Measurements from ENCODE around the gene MEF2C.

Gene MEF2C

DNA sequence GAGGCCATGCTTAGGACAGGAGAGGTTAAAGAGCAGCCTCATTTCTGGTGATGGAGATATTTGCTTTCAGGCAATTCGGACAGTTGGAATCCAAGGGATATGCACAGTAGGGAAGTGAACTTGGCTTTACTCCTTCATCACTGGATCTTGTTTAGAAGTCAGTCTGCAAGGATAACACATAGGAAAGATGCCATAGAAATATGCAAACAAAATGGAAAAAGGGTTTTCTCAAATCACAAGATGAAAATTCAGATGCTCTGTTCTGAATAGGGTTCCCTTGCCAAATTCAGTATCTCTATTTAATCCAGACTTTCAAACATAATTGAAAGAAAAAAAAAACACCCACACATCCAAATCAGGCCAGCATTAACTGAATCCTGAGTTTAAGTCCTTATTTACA lies 166.9 kb downstream of the MEF2C start:
- no peak for DNase-seq (ENCODE audit: low spot score)

DNA sequence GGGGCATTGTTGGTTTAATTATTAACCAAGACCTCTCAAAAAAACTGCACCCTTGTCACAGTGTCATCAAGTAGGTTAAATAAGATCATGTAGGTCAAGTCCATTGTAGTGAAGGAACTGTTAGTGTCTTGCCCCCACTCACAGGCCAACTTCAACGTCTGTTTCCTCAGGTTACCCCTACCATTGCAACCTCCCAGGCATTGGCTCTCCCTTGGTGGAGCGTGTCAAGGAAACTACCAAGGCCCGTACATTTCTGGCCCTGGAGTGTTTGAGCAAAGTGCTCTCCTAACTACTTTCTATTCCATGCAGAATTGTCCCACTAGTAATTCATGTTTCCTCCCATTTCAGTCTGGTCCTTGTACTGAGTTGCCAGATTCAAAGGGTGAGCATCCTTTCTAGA lies 167.5 kb downstream of the MEF2C start:
- no peak for DNase-seq (ENCODE audit: low spot score)

DNA sequence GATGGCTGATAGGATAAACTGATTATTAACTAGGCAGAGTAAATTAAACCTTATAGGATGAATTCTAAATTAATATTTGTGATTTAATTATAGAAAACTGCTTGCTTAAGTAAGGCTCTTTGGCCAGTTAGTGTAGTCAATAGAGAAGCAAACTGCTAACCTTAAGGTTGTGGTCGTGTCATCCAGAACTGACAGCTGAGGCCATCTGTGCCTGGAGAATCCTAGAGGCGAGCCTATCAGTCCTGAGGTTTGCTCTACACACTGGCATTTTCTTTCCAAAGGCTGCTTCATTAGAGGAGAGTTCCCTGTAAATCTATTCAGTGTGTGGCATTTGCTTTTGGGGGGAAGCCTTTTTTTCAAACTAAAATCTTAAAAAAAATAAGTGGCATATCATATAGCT lies 169.2 kb downstream of the MEF2C start:
- DNase-seq (ENCODE audit: low spot score): no peak

DNA sequence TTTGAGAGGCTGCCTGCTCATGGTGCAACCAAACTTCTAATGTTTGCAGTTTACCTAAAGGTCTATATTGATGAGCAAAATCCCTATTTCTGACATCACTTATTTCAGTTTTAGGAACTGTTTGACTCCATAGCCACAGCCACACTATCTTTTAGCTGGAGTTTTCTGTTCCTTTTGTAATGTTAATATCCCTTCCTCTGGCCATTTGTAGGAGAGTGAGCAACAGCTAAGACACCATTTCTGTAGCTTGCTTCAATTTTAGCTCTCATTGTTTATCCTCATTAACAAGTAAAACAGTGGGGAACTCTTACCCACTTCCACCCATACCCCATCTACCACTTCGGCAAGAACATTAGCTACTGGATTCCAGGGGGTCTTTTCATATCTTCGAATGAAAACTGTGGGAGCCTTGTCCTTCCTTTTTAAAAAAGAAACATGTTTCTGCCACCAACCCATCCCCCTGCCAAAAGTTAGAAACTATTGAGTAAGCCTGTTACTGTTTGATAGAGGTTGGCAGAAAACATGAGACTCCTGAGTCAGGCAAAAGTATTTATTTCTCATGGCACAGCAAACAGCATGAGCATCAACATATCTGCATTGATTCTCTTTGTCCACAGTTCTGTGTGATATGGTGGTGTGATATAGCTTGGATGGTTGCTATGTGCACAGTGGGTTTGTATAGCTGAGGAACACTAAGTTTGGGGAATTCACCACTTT lies 174.1 kb downstream of the MEF2C start:
- no peak for DNase-seq (ENCODE audit: low spot score)

DNA sequence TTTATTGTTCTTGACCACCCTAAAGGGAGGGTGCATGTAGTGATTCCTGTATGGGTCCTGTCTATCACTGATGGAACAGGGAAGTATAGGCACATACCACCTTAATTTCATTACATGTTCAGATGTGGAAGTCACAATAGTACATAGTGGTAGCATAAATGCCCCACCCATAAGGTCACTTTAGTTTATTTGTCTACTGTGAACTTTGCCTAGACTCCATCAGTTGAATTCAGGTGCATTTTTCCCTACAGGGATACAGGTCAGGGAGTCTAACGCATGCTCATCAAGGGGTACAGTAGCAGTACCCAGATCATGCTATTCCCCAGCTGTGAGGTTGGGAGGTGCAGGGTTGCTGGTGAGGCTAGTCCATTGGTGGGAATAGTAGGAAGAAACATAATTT lies 175.0 kb downstream of the MEF2C start:
- no peak for DNase-seq (ENCODE audit: low spot score)

DNA sequence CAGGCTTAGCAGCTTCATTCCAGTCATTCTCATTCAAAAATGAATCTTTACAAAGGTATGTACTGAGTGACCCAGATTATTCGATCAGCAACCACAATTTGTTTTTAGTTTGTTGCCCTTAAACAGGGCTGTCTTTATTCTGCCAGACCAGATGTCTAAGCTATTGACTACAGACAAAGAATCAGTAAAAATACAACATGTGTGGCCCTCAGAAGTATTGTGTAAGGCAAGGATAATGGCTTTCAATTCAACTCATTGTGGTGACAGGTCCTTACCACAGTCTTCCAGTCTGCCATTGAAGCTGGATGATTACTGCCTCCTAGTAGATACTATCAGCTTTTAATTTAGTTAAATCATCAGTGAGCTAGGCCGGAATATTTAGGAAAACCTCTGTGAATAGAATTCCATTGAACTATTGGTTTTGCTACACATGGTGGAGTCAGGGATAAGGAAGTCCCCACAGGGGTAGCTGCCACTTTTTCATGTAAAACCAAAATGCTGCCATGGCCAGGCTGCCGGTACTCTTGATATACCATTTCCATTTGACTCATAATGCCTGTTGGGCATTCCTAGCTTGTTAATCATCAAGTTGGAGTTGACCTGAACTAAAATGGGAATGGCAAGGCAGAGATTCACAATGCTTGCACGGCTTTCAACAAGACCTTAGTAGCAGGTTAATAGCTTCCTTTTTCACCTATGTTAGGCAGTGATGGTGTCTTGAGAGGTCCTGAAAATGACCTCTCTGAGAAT lies 175.6 kb downstream of the MEF2C start:
- no peak for DNase-seq (ENCODE audit: low spot score)

DNA sequence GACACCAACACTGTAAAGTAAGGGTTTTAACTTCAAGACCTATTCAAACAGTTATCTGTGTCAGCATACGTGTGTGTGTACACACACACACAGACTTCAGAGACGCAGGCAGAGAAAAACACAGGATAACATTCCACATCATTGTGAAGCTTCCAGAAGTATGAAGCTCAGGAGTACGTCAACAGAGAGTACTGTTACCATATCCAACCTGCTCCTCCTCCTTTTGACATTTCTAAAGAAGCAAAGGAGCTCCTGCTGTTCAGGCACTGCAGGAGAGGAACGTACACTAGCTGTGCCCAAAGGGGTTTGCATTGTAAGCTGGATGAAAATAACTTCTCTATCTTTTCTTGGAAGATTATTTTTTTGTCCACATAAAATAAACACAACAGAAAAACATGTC lies 180.7 kb downstream of the MEF2C start:
- no peak for DNase-seq (ENCODE audit: low spot score)

DNA sequence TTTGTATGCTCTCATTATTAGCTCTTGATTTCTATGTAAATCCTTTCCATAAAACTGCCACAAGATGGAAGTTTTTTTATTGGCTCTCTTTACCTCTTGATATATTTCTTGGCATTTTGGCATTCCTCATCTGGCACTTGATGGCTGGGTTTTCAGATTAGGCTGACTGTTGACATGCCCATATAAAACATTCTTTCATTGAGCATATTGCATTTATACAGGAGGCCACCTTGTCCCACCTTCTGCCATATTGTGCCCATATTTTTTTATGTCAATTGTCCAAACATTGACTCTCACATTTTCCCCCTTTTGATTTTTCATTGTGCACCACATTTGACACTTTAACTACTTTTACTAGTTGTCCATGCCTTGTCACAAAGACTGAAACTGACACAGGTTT lies 182.9 kb downstream of the MEF2C start:
- no peak for DNase-seq (ENCODE audit: low spot score)

DNA sequence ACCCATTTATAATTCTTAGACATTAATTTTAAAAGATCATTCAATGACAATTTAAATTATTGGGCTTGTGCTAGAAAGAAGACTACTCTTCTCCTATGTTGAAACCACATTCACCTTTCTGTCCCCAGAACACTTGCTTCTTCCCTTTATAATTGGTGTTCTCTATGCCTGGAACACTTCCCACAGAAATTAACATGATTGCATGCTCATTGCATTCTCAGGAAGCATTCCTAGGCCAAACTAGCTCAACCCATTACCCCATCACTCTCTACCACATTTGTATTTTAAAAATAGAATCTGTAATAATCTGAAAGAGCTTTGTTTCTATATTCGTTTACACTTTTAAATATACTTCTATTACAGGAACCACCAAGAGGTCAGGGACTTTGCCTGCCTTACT lies 184.7 kb downstream of the MEF2C start:
- DNase-seq (ENCODE audit: low spot score): no peak

DNA sequence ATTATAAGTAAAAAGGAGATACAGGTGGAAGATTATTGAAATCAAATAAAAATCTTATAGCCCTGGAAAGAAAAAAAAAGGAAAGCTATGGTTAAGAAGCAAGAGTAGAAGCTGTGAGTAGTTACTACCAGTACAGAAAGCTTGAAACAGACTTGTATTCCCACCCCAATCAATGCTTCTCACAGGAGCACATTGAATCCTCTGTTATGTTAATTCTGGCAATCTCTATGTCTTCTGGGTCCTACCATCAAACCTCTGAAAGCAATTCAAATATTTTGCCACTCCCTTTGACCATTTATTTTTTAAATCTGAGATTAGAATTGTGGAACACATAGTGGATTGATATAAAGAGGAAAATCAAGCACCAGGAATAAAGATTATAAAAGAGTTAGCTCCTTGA lies 186.5 kb downstream of the MEF2C start:
- no peak for DNase-seq (ENCODE audit: low spot score)

DNA sequence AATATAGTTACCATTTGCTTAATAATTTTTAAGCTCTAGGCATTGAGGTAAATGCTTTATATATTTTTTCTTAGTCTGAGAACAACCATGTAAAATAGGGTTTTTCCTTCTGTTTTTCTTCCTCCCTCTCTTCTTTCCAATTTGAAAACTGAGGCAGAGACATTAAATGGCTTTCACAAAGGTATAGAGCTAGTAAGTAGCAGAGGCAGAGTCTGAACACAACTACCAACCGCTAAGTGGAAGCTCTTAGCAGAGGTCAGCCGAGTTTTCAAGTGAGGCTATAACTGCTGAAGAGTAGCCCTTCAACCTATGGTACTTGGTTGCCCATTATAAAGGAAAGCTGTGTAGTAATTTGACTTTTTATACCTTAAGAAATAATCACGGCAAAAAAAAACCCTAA lies 187.1 kb downstream of the MEF2C start:
- no peak for DNase-seq (ENCODE audit: low spot score)

DNA sequence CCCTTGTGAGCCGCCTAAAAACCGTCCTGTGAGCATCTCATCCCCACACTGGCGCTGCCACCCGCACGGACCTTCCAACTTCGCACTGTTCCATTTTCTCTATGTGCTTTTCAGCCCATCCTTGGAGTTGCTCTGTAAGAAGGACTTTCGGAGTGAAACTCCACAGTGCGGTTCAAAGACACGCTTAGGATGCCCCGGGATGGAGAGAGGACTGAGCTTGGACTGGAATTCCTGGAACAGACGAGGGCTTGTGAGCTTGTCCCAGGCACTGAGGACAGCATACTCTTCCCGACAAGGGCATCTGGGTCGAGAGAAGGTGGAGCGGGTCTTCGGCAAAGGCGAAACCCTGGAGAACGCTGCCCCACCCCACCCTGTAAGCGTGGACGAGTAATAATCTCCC lies 187.8 kb downstream of the MEF2C start:
- no peak for DNase-seq (ENCODE audit: low spot score)

DNA sequence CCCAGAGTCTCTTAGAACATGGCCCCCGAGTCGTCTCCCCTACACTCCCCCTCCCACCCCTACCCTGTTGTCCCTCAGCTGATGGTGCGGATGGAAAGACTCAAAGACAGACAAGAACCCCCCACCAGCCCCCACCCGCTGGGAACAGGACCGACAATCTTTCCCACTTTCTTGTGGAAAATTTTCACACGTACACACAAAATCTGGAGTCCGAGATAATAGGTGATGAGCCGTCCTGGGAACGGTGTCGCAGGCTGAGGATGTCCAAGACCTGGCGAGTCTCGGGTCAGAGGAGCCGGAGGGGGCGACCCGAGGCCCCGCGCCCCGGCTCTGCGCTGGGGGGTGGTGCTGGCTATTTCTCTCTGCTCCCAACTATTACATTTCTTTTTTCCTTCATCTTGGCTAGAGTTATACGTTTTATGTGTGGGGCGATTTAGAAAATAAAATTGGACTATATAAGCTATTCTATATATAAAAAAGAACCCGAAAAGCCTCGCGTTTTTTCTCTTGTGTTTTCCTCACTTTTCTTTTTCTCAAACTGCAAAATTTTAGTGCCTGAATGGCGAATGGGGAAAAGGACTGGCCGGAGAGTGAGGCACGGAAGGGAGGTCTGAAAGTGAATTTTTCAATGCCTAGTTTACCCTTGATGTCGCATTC lies 188.8 kb downstream of the MEF2C start:
- DNase-seq (ENCODE audit: low spot score): no peak

DNA sequence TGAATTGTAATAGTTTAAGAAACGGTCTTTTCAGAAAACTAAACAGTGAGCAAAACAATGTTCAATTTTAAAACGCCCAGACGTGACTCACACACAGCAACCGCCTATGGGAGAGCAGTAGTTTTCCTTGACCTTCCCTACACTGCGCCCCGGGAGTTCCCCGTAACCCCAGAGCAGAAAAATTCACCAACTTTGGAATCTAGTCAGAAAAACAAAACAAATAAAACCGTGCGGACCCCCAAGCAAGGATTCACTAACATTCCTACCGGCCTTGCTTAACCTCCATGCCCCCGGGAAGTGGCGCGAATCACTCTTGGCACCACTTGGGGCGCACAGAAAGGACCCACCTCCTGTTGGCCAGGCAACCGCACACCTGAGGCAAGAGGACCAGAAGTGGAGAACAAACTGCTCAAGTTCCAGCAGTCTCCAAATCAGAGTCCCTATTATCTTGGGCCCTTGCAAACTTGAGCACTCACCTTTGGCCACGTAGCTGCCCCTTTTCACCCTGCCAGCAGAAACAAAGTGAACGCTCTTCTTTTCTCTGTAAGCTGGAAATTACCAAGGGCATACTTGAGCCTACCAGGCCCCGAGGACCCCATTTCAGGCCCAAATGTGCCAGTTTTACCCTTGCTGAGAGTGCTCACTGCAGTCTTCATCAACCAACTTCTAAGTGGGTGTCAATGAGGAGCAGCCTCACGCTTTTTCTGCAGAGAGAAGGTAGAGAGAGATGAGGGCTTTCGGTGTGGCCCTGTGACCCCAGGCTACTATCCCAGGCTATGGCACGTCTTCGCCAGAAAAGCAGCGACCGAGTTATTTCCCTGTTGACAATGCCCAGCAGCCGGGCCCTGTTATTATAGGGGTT lies 189.7 kb downstream of the MEF2C start:
- no peak for DNase-seq (ENCODE audit: low spot score)

DNA sequence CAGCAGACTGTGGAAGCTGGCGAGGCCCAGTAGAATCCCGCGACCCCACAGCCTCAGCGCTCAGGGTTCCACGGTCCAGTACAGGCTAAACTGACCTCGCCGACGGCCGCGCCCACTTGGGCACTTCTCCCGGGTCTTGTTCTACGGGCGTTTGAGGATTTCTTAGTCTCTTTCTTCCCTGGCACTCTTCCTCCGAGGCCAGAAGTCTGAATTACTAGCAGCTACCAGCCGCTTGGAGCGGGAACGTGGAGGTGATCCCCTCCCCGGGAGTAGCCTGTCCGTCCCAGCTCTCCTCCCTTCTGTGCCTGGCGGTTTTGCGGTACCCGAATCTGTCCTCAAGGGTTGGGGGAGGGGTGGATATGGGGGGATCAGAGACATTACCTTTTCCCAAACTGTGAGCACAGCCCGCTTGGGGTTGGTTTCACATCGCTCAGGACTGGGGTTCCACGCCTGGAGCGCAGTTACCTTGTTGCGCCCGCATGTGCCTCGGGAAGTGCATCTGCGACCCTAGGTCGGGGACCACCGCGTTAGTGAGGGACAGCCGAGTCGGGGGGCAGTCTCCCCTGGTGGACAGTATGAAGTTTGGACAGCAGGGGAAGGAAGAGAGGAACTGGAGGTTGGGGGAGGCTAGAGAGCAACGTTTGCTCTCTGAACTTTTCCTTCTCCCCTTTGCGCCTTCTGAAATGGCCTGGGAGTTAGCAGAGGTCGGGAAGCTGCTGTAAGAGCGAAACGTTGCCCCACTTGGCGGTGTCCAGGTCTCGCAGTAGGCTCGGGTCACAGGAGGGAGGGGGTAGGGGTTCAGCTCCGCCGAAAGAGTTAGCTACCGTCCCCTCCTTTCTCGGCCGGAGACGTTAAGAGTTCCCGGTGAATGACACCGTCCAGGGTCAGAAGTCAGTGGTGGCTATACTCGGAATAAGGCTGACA lies 190.8 kb downstream of the MEF2C start:
- DNase-seq (ENCODE audit: low spot score): peak; percentile 26

DNA sequence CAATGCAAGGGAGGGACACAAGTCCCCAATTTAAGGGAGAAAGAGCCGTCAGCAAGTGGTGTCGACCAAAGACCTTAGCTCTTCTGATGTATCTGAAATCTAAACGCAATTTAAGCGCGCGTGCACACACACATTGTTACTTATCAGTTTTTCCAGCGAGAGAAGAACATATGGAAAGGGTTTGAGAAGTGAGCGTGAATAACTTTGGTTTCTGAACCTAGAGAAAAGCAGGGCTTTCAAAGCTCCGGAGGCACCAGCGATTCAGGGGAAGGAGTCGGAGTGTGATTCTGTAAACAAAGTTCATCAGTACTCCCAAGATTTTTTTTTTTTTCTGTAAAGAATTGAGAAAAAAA lies 191.8 kb downstream of the MEF2C start:
- DNase-seq (ENCODE audit: low spot score): no peak

DNA sequence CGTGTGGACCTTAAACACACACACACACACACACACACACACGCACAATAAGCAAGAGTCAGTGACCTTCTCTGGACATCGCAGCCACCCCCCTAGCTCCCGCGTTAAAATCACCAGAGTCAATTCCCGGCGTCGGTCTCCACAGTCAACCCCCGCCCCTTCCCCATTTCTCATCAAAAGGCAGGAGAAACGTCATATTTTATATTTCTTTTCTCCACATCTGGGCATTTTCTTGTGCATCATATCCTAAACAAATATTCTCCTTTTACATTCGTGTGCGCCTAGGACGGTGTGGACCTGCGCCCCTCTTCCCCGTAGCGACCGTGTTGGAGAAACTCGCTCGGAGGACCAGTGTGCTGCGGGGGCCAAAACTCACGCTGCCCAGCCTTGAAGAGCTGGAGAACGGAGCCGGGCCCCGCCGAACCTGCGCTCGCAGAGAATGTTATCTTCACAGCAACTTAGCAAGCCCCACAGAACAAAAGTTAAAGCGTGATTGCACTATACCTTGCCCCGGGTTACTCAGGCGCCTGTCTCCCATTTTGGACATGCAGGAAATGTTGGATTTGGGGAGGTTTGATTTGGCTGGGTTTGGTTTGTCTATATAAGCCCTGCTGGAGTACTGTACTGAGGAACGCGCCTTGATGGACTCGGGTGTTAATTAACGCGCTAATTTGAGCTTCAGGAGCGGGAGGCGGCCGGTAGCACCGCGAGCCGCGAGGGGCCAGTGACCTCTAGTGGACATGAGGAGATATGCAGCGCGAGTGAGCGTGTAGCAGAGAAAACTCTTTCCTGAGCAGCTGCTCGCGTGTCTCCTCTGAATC lies 192.4 kb downstream of the MEF2C start:
- DNase-seq (ENCODE audit: low spot score): peak; percentile 90

DNA sequence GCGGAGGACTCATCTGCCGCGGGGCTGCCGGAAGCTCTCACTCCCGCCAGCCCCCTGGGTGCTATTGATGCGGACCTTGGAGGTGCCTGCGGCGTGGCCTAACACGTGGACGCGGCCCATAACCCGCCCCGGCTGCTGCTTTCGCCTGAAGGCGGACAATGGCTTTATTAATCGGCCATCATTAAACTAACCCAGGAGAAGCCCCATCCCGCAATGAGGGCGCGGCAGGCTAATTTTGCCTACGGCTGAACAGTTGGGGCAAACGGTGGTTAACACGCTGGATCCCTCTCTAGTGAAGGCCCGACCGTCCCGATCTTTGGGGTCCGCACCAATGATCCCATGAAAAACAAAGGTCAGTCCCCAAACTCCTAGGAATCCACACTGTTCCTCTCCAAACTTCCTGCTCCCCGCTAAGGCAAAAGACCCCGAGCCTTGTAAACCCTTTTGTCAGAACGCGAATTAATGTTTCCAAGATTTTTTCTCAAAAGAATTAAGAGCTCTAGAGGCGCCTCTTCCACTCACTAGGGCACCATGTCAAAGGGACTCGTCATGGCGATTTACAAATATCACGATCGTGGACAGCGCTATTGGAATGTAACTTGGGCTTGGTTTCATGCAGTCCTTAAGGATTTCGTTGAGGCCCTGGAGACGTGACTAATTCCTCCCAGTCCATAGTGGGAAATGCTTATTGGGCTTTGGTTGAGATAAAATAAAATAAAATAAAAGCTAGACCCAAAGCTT lies 193.1 kb downstream of the MEF2C start:
- peak; percentile 63 for DNase-seq (ENCODE audit: low spot score)

DNA sequence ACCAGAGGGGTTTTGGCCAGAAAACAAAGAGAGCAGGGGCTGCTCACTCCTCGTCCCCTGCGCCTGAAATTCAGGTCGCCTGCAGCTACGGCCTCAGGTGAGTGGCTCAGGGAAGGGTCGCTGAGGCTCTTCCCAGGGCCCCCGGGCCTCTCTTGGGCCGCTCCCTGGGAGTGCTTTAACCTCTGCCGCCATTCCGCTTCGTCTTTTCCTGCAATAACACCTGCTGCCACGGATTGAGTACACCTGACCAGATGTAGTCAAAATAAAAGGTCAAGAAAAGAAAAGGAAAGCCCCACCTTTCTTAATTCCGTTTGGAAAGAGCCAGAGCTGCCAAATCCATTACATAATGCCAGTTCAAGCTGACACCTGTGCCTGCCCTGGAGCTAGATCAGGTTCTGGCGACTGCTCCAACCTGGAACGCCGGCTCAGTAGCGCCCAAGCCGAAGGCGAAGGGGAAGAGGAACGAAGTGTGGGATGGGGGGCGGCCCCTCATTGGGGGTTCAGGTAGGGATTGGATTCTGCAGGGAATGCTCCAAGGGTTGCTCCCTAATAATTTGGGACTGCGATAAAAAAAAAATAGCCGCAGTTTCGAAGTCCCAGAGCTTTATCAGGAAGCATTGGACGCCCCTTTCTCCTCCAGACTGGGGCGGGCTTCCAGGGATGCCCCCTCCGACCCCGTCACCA lies 193.9 kb downstream of the MEF2C start:
- peak; percentile 37 for DNase-seq (ENCODE audit: low spot score)
